ENCODE results near the gene NFATC4.
"Not testable (repeated sequence)": the region's sequence is repeated elsewhere in the genome, so short reads cannot be mapped to it uniquely, and the experiment has no call there.

Gene NFATC4

GRCh38 chr14:24367514-24368211 lies at the start of gene NFATC4:
TSS of gene NFATC4 (plus strand) at chr14:24368184. CDS start at chr14:24368341, 157 bp downstream.
- DNase-seq (ENCODE audit: low read depth in 4 of 4, low spot score in 1 of 4) = peak in 1 of 4 experiments; percentile 5

GRCh38 chr14:24321212-24321975 lies 46.6 kb upstream of the NFATC4 start:
- no peak for DNase-seq (ENCODE audit: low read depth in 4 of 4, low spot score in 1 of 4)

DNA sequence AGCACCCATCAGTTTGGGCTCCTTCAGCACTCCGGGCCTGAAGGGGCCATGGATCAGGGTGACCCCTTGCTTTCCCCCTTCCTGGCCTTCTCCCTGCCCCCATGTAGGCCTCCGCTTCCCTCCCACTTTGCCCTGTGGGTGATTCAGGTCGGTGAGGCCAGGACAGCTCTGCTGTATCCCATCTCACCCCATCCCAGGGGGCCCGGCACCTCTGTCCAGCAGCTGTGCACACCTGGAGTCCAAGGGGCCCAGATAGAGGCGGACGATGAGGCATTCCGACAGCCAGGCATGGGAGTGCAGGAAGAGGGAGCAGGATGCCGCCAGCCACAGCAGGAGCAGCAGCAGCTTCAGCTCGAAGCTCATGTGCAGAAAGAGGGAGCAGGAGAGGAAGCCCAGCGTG lies 45.3 kb upstream of the NFATC4 start:
- no peak for DNase-seq (ENCODE audit: low read depth in 4 of 4, low spot score in 1 of 4)

- DNase-seq (ENCODE audit: low read depth in 4 of 4, low spot score in 1 of 4) = no peak
Measured at GRCh38 chr14:24323341-24323740, 44.6 kb upstream of the NFATC4 start.

DNA sequence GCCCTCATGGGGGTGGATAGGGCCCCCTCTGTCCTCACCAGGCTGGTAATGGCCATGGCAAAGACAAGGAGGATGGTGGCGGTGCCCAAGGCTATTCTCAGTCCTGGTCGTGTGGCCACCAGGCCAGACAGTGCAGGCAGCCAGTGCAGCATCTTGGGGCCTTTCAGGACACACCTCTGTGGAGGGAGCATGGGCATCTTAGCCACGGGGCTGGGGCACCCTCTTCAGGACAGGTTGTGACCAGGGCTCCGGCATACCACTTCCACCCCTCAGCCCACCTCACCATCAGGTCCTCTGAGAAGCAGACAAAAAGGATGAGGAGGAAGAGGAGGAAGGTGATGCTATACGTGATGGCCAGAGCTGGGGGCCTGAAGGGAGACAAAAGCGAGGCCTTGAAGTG lies 44.0 kb upstream of the NFATC4 start:
- no peak for DNase-seq (ENCODE audit: low read depth in 4 of 4, low spot score in 1 of 4)

GRCh38 chr14:24325041-24325530 lies 42.9 kb upstream of the NFATC4 start:
- DNase-seq (ENCODE audit: low read depth in 4 of 4, low spot score in 1 of 4) = no peak

- DNase-seq (ENCODE audit: low read depth in 4 of 4, low spot score in 1 of 4) = no peak
Measured at GRCh38 chr14:24325963-24326362, 42.0 kb upstream of the NFATC4 start.

DNA sequence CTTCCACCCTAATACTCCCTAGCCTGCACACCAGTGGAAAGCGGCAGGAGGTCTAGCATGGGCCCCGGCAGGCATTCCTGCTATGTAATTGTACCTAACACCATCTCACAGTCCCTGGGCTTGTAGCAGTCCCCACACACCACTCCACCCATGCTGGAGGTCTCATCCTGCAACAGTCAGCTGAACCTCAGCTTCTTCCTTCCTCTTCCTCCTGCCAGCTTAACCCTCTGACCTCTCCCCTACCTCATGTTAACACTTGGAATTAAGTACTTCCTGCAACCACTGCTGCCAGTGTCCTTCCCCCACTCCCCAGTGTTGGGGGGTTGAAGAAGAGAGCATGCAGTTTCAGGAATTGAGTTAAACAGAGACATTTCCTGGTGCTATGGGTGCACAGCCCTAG lies 40.7 kb upstream of the NFATC4 start:
- DNase-seq (ENCODE audit: low read depth in 4 of 4, low spot score in 1 of 4) = no peak

GRCh38 chr14:24327914-24328313 lies 40.1 kb upstream of the NFATC4 start:
- DNase-seq (ENCODE audit: low read depth in 4 of 4, low spot score in 1 of 4) = not testable (repeated sequence)

GRCh38 chr14:24329073-24329663 lies 38.8 kb upstream of the NFATC4 start:
- DNase-seq (ENCODE audit: low read depth in 4 of 4, low spot score in 1 of 4) = no peak

DNA sequence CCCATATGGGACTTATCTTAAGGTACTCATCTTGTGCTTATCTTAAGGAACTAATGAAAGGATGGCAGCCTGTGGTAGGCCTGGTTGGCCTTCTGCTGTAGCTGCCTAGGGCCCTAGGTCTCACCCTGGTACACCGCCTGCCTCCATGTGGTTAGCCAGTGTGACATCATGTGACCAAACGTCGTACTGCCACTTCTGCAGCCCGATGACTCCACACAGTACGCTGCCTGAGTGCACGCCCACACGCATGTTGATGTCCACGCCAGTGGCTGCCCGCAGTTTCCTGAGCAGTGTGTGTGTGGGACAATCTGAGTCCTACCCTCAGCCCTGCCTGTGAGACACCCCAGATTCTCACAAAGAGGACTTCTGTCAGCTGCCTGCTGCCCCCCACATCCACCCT lies 38.2 kb upstream of the NFATC4 start:
- no peak for DNase-seq (ENCODE audit: low read depth in 4 of 4, low spot score in 1 of 4)

GRCh38 chr14:24330973-24331674 lies 36.9 kb upstream of the NFATC4 start:
- DNase-seq (ENCODE audit: low read depth in 4 of 4, low spot score in 1 of 4) = no peak

DNA sequence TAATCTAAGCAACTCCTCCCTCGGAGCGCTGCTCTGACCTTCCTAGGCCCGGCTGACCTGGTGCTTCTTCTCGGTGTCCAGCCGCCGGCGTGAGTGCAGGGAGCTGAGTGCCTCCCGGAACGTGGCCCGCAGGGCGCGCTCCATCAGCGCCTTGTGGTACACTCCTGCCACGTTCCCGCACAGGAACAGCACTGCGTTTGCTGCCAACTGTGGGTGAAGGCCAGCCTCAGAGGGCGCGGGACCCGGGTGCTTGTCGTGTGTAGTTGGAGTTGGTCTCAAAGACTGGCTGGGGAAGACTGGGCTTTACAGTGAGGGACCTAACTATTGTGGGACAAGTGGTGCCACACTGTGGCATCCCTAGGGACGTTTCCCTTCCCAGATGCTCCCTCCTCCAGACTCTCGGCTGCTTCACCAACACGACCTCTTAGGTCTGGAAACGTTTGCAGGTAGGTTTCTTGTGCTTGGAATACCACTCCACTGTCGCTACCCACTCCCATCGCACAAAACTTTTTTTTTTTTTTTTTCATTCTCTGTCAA lies 36.2 kb upstream of the NFATC4 start:
- DNase-seq (ENCODE audit: low read depth in 4 of 4, low spot score in 1 of 4) = no peak

DNA sequence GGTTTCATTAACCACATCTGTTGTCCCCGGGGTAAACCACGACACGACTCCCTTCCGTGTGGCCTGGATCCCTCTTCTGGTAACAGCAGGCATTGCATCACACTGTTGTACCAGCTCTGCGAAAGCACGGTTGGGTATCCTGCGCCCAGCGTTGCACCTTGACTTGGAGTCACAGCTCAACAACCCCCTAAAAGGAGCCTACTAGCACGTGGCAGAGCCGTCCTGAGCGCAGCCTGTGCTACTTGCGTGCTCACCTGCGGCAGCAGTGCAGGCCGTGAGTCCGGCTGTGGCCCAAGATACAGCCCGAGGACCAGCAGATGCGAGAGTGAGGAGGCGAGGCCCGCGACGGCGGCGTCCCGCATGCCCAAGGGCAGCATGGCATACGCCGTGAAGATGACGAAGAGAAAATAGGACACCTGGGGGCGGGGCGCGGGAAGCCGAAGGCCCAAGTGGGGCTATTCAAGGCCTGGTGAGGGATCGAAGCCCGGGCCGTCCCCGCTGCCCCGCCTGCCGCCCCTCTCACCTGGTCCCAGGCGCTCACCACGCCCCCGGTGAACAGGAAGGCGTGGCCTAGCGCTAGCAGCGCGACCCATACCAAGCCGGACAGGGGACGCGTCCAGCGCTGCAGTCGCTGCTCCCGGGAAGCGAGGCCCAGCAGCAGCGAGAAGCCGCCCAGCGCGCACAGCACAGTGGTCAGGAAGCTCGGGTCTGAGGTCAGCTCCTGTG lies 35.6 kb upstream of the NFATC4 start:
- DNase-seq (ENCODE audit: low read depth in 4 of 4, low spot score in 1 of 4) = peak; percentile 62 to 76 (median 65)

DNA sequence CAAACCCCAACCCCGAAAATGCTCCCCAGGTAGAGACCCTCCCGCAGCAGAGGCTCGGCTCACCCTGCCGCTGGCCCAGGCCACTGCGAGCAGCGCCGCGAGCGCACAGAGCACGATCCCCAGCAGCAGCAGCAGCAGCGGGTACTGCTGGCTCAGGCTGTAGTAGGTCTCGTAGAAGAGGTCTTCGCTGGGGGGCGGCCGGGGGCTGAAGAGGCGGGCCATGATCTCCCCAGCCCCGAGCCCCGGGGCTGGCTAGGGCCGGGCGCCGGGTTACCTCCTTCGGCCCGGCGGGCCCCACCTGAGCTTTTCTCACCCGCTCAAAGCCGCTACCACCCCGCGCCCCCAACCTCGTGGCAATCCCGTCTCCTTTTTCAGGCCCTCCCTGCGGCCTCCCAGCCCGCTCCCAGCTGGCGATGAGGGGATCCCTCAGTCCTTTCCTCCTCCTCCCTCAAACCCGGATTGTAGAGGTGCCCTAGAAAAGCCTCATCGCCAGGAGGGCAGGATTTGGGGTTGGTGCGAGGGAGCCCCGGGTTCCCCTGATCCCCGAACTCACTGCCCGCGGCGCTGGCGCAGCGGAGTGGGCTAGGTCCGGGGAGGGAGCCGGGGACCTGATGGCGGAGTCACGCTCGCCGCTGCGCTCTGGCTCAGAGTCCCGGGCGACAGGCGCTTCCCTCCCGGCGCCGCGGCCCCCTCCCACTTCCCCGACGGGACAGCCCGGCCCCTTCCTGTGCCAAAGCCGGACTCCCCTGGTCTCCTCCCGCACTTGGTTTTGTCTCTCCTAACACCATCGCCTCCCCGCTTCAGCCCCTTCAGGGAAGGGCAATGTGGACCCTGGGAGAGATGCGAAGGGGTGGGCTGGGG lies 33.3 kb upstream of the NFATC4 start, which contains the start of gene ADCY4:
Gene ADCY4 (minus strand): TSS at position 641 of the 861 bp plus-strand sequence. CDS start 419 bp downstream, at position 222.
- no peak for DNase-seq (ENCODE audit: low read depth in 4 of 4, low spot score in 1 of 4)

DNA sequence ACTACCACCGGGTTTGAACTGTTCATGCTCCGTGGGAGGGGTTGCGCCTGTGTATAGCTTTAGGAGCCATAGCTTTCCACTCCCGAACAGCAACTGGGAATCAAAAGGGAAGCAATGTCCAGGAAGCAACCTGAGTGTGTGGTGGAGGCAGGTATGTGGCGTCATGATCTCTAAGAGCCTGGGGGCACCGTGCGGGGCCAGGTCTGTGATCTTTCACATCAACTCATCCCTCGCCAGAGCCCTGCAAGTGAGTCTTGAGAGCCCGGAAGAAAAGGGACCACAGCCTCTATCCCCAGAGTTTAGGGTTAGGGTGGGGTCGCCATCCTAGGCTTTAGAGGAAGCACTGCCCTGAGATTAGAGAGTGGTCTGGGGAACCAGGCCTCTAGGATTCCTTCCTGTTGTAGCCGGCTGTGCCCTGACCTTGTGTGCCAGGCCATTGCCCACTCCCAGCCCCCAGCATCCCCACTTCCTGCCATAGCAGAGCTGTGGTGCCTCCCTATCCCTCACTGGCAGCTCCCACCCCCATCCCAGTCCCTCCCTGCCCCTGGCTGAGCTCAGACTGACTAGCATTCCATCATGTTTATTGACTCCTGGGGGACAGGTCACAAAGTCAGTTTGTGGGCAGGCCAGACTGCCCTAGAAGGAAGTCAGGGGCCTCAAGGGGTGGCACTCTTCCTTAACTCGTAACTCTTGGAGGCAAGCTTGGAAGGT lies 32.4 kb upstream of the NFATC4 start:
- no peak for DNase-seq (ENCODE audit: low read depth in 4 of 4, low spot score in 1 of 4)

DNA sequence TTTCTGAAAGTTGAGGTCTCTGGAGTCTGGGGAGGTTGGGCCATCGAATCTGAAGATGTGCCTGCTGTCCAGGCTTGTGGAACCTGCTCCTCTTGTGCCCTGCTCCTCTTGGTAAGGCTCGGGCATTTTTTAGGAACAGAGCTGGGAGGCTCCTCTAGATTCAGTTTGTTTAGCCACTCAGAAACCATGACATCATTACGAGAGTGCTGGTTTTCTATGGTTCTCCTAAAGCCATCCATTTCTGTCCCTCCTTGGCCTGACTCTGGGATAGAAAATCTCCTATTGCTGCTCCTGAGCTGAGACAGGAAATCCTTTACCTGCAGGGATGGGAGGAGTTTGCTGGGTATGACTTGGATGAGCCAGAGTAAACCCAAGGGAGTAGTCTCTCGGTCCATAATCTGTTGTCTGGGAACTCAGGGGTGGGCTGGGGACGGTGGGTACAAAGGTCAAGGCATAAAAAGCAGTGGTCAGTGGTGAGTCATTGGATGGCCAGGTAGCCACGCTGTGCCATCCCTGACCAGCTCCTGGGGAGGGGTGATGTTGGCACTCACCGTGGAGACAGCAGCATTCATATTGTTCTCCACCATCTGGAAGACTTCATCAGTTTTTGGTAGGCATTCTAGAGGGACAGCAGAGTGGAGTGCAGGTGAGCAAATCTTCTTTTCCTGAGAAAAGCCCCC lies 30.7 kb upstream of the NFATC4 start:
- no peak for DNase-seq (ENCODE audit: low read depth in 4 of 4, low spot score in 1 of 4)

GRCh38 chr14:24337824-24338175 lies 30.2 kb upstream of the NFATC4 start:
- no peak for DNase-seq (ENCODE audit: low read depth in 4 of 4, low spot score in 1 of 4)
